ENCODE data around the gene FFAR3.

Gene FFAR3

GRCh38 chr19:35404879-35405622 lies 46.8 kb downstream of the FFAR3 start:
- no peak for FAIRE-seq

- FAIRE-seq, result no peak
Observed at GRCh38 chr19:35407619-35408018, 49.4 kb downstream of the FFAR3 start.

GRCh38 chr19:35408284-35409171 lies 50.3 kb downstream of the FFAR3 start:
- FAIRE-seq, result no peak

- no peak for FAIRE-seq
Observed at GRCh38 chr19:35409191-35409590, 50.9 kb downstream of the FFAR3 start.

All from G401.6 (cell line).